Activated CD4-positive, alpha-beta T cell treated with anti-CD3 and anti-CD28 coated beads for 24 hours (primary cell): ENCODE measurements around the gene EFNA1.

Experiments
- DNase-seq, 2 donors: peaks; one replicate each; pipeline ENCODE4 v3.0.0-alpha.2; 2020; ENCODE audit warnings: low read depth in 2 of 2

The EFNA1 gene

DNA sequence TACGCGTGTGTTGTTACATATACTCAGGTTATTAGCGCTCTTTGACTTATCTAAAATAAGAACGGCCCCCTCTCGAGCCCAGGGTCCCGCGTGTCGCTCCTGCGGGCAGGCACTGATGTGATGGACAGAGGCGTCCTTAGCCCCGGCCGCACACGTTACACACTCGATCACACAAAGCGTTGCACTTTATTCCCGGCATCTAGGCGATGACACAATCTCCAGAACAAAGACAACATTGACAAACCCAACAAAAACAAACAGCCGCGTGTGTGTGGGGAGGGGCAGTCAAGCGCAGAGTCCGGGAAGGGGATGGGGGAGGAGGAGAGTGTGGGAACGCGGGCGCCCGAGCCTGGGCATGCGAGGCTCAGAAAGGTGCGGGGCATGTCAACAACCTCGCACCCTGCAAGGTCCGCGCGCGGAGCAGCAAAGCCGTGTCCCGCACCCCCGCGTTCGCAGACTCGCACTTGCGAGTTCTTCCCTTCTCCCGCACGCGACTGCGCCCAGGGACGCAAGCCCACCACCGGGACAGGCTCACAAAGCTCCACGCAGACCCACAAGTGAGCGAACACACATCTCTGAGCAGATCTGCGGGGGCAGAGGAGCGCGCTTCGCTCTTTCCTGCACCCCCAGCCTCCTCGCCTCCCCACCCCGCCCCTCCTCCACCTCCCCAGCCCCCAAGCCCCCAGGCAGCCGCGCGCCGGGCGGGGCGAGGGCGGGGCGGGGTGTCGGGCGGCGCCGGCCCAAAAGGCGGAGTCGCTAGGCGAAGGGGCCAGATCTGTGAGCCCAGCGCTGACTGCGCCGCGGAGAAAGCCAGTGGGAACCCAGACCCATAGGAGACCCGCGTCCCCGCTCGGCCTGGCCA is at the start of gene EFNA1:
Gene EFNA1 (plus strand): TSS at position 772 of the 862 bp plus-strand sequence. CDS start 102 bp downstream, outside the sequence.
- DNase-seq, result peak in 1 of 2 donors; percentile 14

- DNase-seq, result peak in 1 of 2 donors; percentile 65
These were observed 49.0 kb upstream of the EFNA1 start, which contains the start of gene EFNA3 for GRCh38 chr1:155078469-155079209. TSS of gene EFNA3 (plus strand) at chr1:155078837. CDS start at chr1:155078942, 105 bp downstream.

DNA sequence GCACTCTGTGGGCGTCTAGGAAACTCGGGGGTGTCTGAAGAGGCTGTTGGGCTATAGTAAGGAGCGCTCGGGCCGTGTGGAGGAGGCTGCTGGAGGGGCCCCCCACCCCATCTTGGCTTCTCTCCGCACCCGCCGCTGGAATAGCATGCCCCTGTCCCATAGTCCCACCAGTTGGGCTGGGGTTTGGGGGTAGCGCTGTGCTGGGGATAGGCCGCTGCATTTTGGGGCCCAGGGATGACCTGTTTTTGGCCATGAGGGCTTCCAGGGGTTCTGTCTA is 48.5 kb upstream of the EFNA1 start:
- DNase-seq, result no peak

DNA sequence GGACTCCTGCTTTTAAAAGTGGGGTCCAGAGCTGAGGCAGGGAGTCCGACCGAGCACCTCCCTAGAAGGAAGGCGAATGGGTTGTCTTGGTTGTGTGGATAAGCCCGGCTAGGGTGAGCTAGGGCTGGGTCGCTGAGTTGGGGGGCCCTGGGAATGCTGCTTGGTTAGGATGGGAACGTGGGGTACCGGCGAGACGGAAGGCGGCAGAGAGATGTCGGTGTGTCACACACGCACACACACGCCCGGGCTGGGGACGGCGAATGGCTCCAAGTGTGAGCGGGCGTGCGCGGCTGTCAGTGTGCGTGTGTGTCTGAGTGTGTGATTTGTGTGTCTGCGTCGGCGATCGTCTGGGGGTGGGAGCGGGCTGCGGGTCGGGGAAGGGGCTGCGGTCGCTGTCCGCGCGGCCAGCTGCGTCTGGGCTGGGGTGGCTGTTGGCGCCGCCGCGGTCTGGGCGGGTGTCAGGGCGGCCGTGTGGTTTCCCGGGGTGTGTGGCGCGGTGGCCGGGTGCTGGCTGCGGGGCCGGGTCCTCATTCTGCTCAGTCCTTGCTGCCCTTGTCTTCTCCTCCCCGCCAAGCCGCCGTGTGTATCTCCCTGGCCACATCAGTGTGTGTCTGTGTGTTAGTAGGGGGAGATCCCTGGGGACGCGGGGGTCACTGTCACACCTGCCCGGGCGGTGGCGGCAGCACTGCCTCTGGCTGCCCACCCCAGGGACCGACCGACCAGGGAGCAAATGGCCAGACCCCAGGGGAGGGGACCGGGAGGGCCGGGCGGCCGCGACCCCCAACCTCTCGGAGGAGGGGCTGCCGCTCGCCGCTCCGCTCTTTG is 48.0 kb upstream of the EFNA1 start:
- no peak for DNase-seq

DNA sequence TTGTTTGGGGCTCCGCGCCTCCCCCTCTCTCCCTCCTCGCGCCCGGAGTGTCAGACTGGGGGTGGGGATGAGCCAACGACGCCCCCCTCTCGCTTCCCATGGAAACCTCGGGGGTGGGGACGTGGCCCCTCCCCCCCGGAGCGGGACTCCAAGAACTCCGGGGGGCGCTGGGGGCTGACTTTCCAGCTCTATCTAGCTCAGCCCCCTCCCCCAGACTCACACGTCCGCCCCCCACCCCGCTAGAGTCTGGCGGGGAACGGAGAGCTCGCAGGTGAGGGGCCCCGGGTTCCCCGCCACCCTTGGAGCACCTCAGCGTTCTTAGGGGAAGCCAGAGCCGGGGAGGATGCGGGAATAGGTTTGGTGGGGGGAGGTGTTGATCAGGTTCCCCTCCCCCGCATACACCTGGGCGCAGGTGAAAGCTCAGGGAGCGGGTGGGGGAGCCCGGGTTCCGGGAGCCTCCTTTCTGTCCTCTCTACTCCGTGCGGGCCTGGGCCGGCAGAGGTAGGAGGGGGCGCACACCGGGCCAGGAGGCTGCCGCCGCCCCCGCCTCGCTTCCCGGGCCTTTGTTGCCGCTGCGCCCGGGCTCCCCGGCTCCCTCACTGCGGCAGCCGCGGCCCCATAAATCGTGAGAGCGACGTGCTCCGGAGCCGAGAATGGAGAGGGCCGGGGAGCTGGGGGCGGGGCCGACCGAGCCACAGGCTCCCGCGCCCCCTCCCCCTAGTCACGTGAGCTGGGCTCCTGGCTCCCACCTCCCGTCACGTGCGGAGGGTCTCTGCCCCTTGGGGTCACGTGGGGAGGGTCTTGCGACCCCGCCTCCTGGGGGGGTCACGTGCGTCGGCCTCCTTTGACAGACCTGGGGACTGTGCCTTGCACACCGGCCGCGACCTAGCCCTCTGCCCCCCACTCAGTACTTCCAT is 47.1 kb upstream of the EFNA1 start:
- DNase-seq, result peak in 1 of 2 donors; percentile 28

DNA sequence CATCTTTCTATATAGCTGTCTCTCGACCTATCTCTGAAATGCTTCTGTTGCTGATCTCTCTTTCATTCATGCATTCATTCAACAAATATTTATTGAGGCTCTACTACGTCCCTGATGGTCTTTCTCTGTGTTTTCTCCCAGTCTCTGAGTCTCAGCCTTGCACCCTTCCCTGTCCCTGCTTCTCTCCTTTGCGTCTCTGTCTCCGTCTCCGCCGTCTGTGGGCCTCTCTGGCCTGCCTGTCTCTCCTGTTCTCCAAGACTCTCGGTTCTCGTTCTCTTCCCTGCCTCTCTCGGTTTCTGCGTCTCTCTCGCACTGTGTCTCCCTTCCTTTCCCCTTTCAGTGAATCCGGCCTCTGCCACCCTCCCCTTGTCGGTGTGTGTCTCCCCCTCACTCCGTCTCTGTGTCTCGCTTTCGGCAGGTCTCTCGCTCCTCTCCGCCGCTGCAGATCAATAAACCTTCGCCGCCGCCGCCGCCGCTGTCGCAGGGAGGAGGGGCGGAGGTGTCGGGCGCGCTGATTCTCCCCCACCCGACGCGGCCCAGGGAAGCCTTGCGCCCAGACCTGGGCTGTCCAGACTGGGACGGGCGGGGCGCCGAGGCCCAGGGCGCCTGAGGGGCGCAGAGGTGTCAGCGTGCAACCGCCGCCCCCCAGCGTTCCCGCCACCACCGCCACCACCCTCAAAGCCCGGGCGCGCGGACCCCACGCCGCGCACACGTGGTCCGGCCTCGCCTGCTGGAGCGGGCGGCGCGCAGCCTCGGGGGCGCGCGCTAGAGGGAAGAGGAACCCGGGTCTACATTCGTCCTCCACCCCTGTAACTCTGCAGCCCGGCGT is 46.0 kb upstream of the EFNA1 start:
- no peak for DNase-seq

GRCh38 chr1:155082301-155083051 is 45.2 kb upstream of the EFNA1 start:
- DNase-seq, result peak in 1 of 2 donors; percentile 26

DNA sequence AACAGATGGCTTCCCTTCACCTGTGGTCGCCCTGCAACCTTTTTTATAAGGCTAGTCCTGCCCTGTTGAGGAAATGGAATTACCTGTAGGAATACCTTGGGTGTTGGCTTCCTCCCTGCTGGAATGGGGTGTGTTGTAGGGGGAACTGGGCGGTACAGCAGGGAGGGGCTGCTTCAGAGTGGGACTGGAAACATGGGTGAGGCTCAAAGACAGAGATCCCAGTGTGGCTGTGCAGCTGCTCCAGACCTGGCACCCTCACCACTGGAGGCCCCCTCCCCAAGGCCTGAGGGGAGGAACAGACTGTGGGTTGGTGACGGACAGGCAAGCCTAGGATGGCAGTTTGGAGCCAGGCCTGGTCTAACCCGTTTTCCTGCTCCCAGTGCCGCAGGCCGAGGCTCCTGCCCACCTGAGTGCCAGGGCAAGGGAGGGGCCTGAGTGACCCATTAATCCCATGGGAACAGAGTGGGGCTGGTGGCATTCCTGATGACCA is 44.6 kb upstream of the EFNA1 start:
- no peak for DNase-seq

DNA sequence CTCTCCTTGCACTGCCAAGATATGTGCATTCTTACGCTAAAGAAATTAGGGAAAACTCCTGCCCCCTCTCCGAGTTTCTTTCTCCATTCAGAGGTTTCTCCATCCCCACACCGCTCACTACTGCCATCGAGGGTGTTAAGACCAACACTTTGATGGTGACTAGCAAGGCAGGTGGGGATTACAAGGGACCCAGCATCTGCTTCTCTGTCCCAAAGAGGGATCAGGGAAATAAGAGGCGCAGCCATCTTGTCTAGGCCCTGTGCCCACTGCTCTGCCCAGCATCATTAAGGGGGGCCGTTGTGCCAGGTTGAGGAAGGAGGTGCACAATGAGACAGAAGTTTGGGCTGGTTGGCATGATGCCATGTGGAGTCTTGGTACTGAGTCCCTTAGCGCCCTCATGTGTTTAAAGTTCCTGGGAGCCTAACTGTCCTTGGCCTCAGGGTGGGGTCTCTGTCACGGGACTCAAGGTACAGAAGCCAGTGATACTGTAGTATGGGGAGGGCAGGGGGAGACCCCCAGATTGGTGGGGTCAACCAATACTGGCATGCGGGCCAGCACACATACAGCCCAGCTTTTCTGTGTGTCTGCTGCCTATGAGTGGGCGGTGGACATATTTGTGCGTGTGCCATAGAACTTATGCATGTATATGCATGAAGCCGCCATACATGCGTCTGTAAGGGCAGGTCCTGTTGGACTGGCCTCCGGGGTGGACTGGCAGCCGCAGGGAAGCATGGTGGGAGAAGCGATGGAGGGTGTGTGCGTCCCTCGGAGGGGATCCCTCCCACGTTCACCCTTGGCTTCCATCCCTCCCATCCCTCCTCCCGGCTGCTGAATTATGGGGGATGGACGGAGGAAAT is 43.6 kb upstream of the EFNA1 start:
- DNase-seq, result no peak

GRCh38 chr1:155084722-155085503 is 42.8 kb upstream of the EFNA1 start:
- peak; percentile 86 to 90 for DNase-seq

GRCh38 chr1:155085504-155086127 is 42.1 kb upstream of the EFNA1 start:
- DNase-seq, result peak; percentile 68 to 76

GRCh38 chr1:155086128-155086741 is 41.4 kb upstream of the EFNA1 start:
- peak; percentile 74 to 80 for DNase-seq

GRCh38 chr1:155086856-155087535 is 40.7 kb upstream of the EFNA1 start:
- DNase-seq, result no peak

DNA sequence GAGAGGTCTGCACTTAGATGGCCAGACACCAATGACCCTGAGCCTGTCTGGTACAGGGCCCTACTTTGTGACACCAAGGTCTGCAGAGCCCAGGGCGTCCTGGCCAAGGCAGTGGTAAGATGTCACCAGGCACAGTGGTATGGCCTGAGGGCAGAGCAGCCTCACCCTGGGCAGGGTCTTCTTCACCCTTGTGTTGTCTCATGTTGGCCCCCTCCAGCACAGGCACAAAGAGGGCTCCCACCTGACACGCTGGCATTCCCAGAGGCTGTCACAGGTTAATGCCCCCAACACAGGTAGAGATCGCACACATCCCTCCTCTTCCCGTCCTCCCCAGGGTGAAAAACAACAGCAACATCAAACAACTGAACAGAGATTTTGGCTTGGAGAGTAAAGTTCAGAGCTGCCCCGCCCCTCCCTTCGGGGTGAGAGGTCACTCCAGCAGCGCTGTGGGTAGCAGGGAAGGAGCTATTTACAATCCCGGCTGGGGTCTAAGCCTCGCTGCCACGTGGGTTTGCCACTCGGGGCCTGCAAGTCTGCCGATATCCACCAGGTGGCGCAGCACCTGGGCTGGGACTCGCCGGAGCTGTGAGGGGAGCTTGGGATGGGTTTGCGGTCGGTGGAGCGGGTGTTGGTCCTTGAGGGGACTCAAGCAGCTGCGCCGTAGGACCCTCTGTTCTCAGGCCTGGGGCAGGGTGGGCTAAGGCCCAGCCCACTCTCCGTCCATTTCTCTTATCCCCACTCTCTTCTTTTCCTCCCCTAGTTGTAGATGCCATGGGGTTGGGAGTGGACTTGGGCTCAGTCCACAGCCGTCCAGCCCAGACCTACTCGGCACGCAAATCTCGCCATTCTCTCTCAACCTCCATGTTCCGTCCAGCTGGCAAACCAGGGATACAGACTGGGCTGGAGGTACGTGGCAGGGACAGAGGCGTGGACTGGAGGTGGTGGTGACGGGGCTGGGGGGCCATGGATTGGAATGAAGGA is 36.3 kb upstream of the EFNA1 start:
- peak; percentile 69 to 79 for DNase-seq

DNA sequence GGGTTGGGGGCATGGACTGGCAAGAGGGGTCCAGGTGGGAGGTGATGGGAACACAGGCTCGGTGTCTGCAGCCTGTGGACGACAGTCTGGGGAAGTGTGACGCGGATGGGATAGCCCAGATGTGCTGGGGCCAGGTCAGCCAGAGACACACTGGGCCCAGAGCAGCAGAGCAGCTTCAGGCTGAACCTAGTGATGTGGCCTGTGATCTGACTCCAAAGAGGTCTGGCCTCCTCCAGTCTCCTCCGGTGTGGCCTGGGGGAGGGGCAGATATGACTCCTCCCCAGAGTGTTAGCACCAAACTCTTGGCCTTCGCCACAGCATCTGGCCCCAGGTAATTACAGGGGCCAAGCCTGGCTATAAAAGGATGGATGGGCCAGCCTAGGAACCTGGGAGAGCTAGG is 35.5 kb upstream of the EFNA1 start:
- DNase-seq, result no peak
